ENCODE data around the gene PTP4A1.

GRCh38 chr6:63574554-63574900 lies 2.2 kb downstream of the PTP4A1 start:
- no peak for TF ChIP-seq CTCF (IDR thresholded peaks at IDR 0.05; ENCODE audit: low read depth, low read length)
- TF ChIP-seq EZH2phosphoT487 (IDR thresholded peaks at IDR 0.05; ENCODE audit: low read depth), result no peak
